HL-60 (cell line): ENCODE measurements around the gene SLC31A2.

Source experiments
- DNase-seq, 2 experiments: peaks; one replicate each; pipeline ENCODE4 v3.0.0-alpha.2; 2010 to 2020; ENCODE audit warnings: low read depth in 1 of 2, low spot score in 1 of 2
- H3K27ac ChIP-seq: fragments of 250-450 bp; sonication (Bioruptor Pico); replicated peaks from 2 replicates; pipeline ENCODE4 v1.5.1; 2020; ENCODE audit warnings: mild to moderate bottlenecking, moderate library complexity
- H3K27me3 ChIP-seq: fragments of 250-450 bp; sonication (Bioruptor Pico); 2 replicates; pipeline ENCODE4 v1.5.1; 2021; ENCODE audit warnings: mild to moderate bottlenecking, moderate library complexity; ENCODE audit not compliant: insufficient read depth, poor library complexity, severe bottlenecking
- H3K4me3 ChIP-seq: replicated peaks from 2 replicates; pipeline ENCODE4 v1.5.1; 2011; ENCODE audit warnings: mild to moderate bottlenecking, control low read depth, low read length; ENCODE audit not compliant: insufficient read depth
- GABPA ChIP-seq: IDR thresholded peaks from 2 replicates; pipeline ENCODE4 v1.6.1; 2012; ENCODE audit warnings: low read depth
- POLR2AphosphoS5 ChIP-seq: IDR thresholded peaks from 2 replicates; pipeline ENCODE4 v1.6.1; 2012; ENCODE audit warnings: low read depth
- SPI1 ChIP-seq: IDR thresholded peaks from 2 replicates; pipeline ENCODE4 v1.6.1; 2012; ENCODE audit warnings: low read depth, mild to moderate bottlenecking, borderline replicate concordance
- TF ChIP-seq, protein P1 (sequence below): IDR thresholded peaks from one replicate; pipeline ENCODE4 v1.5.1; 2011; ENCODE audit warnings: low read length, control low read depth, inconsistent platforms; ENCODE audit not compliant: insufficient read depth
- TF ChIP-seq, protein P2 (sequence below): IDR thresholded peaks from 2 replicates; pipeline ENCODE4 v1.6.1; 2012; ENCODE audit warnings: low read depth; ENCODE audit not compliant: insufficient replicate concordance

Gene SLC31A2

DNA sequence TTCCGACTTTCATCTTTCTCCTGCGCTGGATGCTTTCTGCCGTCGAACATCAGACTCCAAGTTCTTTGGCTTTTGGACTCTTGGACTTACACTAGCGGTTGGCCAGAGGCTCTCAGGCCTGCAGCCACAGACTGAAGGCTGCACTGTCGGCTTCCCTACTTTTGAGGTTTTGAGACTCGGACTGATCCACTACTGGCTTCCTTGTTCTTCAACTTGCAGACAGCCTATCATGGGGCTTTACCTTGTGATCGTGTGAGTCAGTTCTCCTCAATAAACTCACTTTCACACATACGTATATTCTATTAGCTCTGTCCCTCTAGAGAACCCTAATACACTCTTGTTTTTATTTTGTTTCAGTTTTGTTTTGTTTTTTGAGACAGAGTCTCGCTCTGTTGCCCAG lies 60.0 kb downstream of the SLC31A2 start:
- H3K27me3 ChIP-seq = no peaks in the 10 kb centered on the region
- DNase-seq = no peak
- H3K27ac ChIP-seq = no peak overlapping the region
- TF ChIP-seq, protein P1, sequence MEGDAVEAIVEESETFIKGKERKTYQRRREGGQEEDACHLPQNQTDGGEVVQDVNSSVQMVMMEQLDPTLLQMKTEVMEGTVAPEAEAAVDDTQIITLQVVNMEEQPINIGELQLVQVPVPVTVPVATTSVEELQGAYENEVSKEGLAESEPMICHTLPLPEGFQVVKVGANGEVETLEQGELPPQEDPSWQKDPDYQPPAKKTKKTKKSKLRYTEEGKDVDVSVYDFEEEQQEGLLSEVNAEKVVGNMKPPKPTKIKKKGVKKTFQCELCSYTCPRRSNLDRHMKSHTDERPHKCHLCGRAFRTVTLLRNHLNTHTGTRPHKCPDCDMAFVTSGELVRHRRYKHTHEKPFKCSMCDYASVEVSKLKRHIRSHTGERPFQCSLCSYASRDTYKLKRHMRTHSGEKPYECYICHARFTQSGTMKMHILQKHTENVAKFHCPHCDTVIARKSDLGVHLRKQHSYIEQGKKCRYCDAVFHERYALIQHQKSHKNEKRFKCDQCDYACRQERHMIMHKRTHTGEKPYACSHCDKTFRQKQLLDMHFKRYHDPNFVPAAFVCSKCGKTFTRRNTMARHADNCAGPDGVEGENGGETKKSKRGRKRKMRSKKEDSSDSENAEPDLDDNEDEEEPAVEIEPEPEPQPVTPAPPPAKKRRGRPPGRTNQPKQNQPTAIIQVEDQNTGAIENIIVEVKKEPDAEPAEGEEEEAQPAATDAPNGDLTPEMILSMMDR = no peak
- no peak for TF ChIP-seq SPI1
- TF ChIP-seq POLR2AphosphoS5 = no peak
- TF ChIP-seq, protein P2, sequence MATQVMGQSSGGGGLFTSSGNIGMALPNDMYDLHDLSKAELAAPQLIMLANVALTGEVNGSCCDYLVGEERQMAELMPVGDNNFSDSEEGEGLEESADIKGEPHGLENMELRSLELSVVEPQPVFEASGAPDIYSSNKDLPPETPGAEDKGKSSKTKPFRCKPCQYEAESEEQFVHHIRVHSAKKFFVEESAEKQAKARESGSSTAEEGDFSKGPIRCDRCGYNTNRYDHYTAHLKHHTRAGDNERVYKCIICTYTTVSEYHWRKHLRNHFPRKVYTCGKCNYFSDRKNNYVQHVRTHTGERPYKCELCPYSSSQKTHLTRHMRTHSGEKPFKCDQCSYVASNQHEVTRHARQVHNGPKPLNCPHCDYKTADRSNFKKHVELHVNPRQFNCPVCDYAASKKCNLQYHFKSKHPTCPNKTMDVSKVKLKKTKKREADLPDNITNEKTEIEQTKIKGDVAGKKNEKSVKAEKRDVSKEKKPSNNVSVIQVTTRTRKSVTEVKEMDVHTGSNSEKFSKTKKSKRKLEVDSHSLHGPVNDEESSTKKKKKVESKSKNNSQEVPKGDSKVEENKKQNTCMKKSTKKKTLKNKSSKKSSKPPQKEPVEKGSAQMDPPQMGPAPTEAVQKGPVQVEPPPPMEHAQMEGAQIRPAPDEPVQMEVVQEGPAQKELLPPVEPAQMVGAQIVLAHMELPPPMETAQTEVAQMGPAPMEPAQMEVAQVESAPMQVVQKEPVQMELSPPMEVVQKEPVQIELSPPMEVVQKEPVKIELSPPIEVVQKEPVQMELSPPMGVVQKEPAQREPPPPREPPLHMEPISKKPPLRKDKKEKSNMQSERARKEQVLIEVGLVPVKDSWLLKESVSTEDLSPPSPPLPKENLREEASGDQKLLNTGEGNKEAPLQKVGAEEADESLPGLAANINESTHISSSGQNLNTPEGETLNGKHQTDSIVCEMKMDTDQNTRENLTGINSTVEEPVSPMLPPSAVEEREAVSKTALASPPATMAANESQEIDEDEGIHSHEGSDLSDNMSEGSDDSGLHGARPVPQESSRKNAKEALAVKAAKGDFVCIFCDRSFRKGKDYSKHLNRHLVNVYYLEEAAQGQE = no peak
- TF ChIP-seq GABPA = no peak
- no peak overlapping the region for H3K4me3 ChIP-seq
